ENCODE results near the gene KDM4C.

GRCh38 chr9:7129391-7129790 lies 371.6 kb downstream of the KDM4C start:
- TF ChIP-seq POLR2AphosphoS5 (IDR thresholded peaks at IDR 0.05; ENCODE audit: borderline replicate concordance, low read depth, low read length): no peak
- no peak for TF ChIP-seq FOXP2 (optimal IDR thresholded peaks at IDR 0.05; ENCODE audit: control extremely low read depth, extremely low read length, insufficient read depth)
- no peak for TF ChIP-seq EZH2 (IDR thresholded peaks at IDR 0.05)

All from SK-N-MC (cell line).